GM18498 (cell line): Measurements from ENCODE around the gene PPP1CC.
A peak's percentile ranks its signal among the peaks of the same experiment; 100 is the strongest.
"Not testable (repeated sequence)": the region's sequence is repeated elsewhere in the genome, so short reads cannot be mapped to it uniquely, and the experiment has no call there.

Experiments used
- ATAC-seq: cut with Tn5 transposase; IDR thresholded peaks from one replicate; pipeline ENCODE4 v1.9.1; 2021; ENCODE audit warnings: mild to moderate bottlenecking, moderate library complexity; ENCODE audit not compliant: unreplicated experiment

Gene PPP1CC

GRCh38 chr12:110726708-110727369, 15.9 kb downstream of the PPP1CC start:
- ATAC-seq: no peak

- no peak for ATAC-seq
These were observed 16.7 kb downstream of the PPP1CC start for GRCh38 chr12:110726028-110726427.

GRCh38 chr12:110725267-110725666, 17.4 kb downstream of the PPP1CC start:
- no peak for ATAC-seq

GRCh38 chr12:110722892-110723291, 19.8 kb downstream of the PPP1CC start:
- not testable (repeated sequence) for ATAC-seq

- no peak for ATAC-seq
These were observed 21.1 kb downstream of the PPP1CC start for GRCh38 chr12:110721570-110721969.

- ATAC-seq: no peak
These were observed 22.2 kb downstream of the PPP1CC start for GRCh38 chr12:110720516-110720915.

- no peak for ATAC-seq
These were observed 24.3 kb downstream of the PPP1CC start for GRCh38 chr12:110718222-110718908.

- ATAC-seq: no peak
These were observed 25.7 kb downstream of the PPP1CC start for GRCh38 chr12:110717037-110717436.

- no peak for ATAC-seq
These were observed 33.8 kb downstream of the PPP1CC start for GRCh38 chr12:110708917-110709316.

GRCh38 chr12:110705309-110705708, 37.4 kb downstream of the PPP1CC start:
- no peak for ATAC-seq

- ATAC-seq: no peak
These were observed 37.9 kb downstream of the PPP1CC start for GRCh38 chr12:110704750-110705149.

GRCh38 chr12:110704231-110704630, 38.5 kb downstream of the PPP1CC start:
- ATAC-seq: no peak

GRCh38 chr12:110702081-110702480, 40.6 kb downstream of the PPP1CC start:
- ATAC-seq: no peak

GRCh38 chr12:110699591-110700445, 42.9 kb downstream of the PPP1CC start:
- no peak for ATAC-seq

GRCh38 chr12:110698171-110698902, 44.4 kb downstream of the PPP1CC start:
- peak; percentile 91 for ATAC-seq

GRCh38 chr12:110697236-110697635, 45.5 kb downstream of the PPP1CC start:
- ATAC-seq: no peak

- no peak for ATAC-seq
These were observed 46.4 kb downstream of the PPP1CC start for GRCh38 chr12:110696283-110696682.

- no peak for ATAC-seq
These were observed 48.3 kb downstream of the PPP1CC start for GRCh38 chr12:110694330-110694901.

GRCh38 chr12:110693731-110694130, 49.0 kb downstream of the PPP1CC start:
- ATAC-seq: no peak

- ATAC-seq: no peak
These were observed 52.6 kb downstream of the PPP1CC start for GRCh38 chr12:110690127-110690430.
